Neural cell (in vitro differentiated cells): ENCODE measurements around the gene MAPK8IP2. TPM values are rescaled to one million over a fixed set of nuclear protein-coding genes. Genes with fewer than 3 reads are reported as not detected.

Source experiments
- H2AFZ ChIP-seq: fragments of 200-600, 300-800 bp; sonication (generic), shearing (Covaris generic); 2 replicates; pipeline ENCODE4 v1.6.0; 2014; ENCODE audit warnings: low read depth, mild to moderate bottlenecking, antibody characterized with exemption, low read length, moderate library complexity
- H3F3A ChIP-seq: fragments of 200-600 bp; shearing (Covaris generic); 2 replicates; pipeline ENCODE4 v1.6.1; 2016; ENCODE audit warnings: mild to moderate bottlenecking, moderate library complexity, mixed read lengths, antibody characterized with exemption, low read length; ENCODE audit not compliant: insufficient read depth, poor library complexity, severe bottlenecking
- H3K27ac ChIP-seq: fragments of 200-600, 300-800 bp; sonication (generic), shearing (Covaris generic); 2 replicates; pipeline ENCODE4 v1.5.1; 2014; ENCODE audit warnings: mild to moderate bottlenecking, low read length, moderate library complexity
- H3K27me3 ChIP-seq: fragments of 300-800, 200-600 bp; sonication (generic), shearing (Covaris generic); 2 replicates; pipeline ENCODE4 v1.6.0; 2014; ENCODE audit warnings: mild to moderate bottlenecking, low read depth, low read length, moderate library complexity; ENCODE audit not compliant: insufficient read depth
- H3K36me3 ChIP-seq: fragments of 300-800, 200-600 bp; sonication (generic), shearing (Covaris generic); 2 replicates; pipeline ENCODE4 v1.5.1; 2014; ENCODE audit warnings: mild to moderate bottlenecking, antibody characterized with exemption, low read length, moderate library complexity; ENCODE audit not compliant: insufficient read depth
- H3K4me2 ChIP-seq: fragments of 300-800, 200-600 bp; sonication (generic), shearing (Covaris generic); 2 replicates; pipeline ENCODE4 v1.6.0; 2014; ENCODE audit warnings: mild to moderate bottlenecking, low read length
- H3K4me3 ChIP-seq: fragments of 300-800, 200-600 bp; sonication (generic), shearing (Covaris generic); 2 replicates; pipeline ENCODE4 v1.5.1; 2014; ENCODE audit warnings: mild to moderate bottlenecking, low read length, moderate library complexity
- H3K79me2 ChIP-seq: fragments of 200-600 bp; shearing (Covaris generic); replicated peaks from 2 replicates; pipeline ENCODE4 v1.6.0; 2014; ENCODE audit warnings: mild to moderate bottlenecking, low read length, moderate library complexity; ENCODE audit not compliant: insufficient read depth
- H3K9ac ChIP-seq: fragments of 300-800, 200-600 bp; sonication (generic), shearing (Covaris generic); 2 replicates; pipeline ENCODE4 v1.6.1; 2016; ENCODE audit warnings: mild to moderate bottlenecking, low read length, mixed read lengths
- H3K9me2 ChIP-seq: fragments of 200-600 bp; shearing (Covaris generic); 2 replicates; pipeline ENCODE4 v1.6.1; 2016; ENCODE audit warnings: mild to moderate bottlenecking, low read length, mixed read lengths; ENCODE audit not compliant: insufficient read depth
- H3K9me3 ChIP-seq: fragments of 200-600, 300-800 bp; sonication (generic), shearing (Covaris generic); 2 replicates; pipeline ENCODE4 v1.6.1; 2016; ENCODE audit warnings: mild to moderate bottlenecking, mixed run types, low read length, moderate library complexity, mixed read lengths
- H4K20me1 ChIP-seq: fragments of 200-600 bp; shearing (Covaris generic); 2 replicates; pipeline ENCODE4 v1.6.1; 2016; ENCODE audit warnings: mild to moderate bottlenecking, mixed run types; ENCODE audit not compliant: insufficient read depth
- EP300 ChIP-seq: fragments of 450-650 bp; conservative IDR thresholded peaks from 2 replicates; pipeline ENCODE4 v1.6.1; 2014; ENCODE audit warnings: antibody characterized with exemption, mild to moderate bottlenecking, moderate library complexity; ENCODE audit not compliant: poor library complexity, severe bottlenecking
- EZH2 ChIP-seq: fragments of 200-600, 300-800 bp; shearing (Covaris generic), sonication (generic); IDR thresholded peaks from 2 replicates; pipeline ENCODE4 v1.6.1; 2014; ENCODE audit warnings: antibody characterized with exemption, low read length, borderline replicate concordance, mild to moderate bottlenecking; ENCODE audit not compliant: insufficient read depth, poor library complexity, severe bottlenecking
- MXI1 ChIP-seq: fragments of 450-650 bp; conservative IDR thresholded peaks from 2 replicates; pipeline ENCODE4 v1.6.1; 2014; ENCODE audit warnings: antibody characterized with exemption, mild to moderate bottlenecking; ENCODE audit not compliant: poor library complexity, severe bottlenecking
- POLR2AphosphoS5 ChIP-seq: IDR thresholded peaks from 2 replicates; pipeline ENCODE4 v1.6.1; 2012
- RAD21 ChIP-seq: fragments of 450-650 bp; conservative IDR thresholded peaks from 2 replicates; pipeline ENCODE4 v1.6.1; 2014; ENCODE audit warnings: antibody characterized with exemption, mild to moderate bottlenecking, moderate library complexity
- SMC3 ChIP-seq: fragments of 450-650 bp; conservative IDR thresholded peaks from 2 replicates; pipeline ENCODE4 v1.6.1; 2014; ENCODE audit warnings: antibody characterized with exemption, mild to moderate bottlenecking, moderate library complexity; ENCODE audit not compliant: poor library complexity
- TAF1 ChIP-seq: IDR thresholded peaks from 2 replicates; pipeline ENCODE4 v1.6.1; 2012; ENCODE audit warnings: low read depth
- polyA plus RNA-seq: library from polyadenylated mRNA; depleted of rRNA; stranded (reverse); fragments of >200 nt; gene quantifications from 2 replicates; pipeline ENCODE4 v1.2.3, GENCODE V29; 2014
- TF ChIP-seq, protein P1 (sequence below): IDR thresholded peaks from 2 replicates; pipeline ENCODE4 v1.6.1; 2012; ENCODE audit warnings: borderline replicate concordance
- TF ChIP-seq, protein P2 (sequence below): fragments of 450-650 bp; IDR thresholded peaks from 2 replicates; pipeline ENCODE4 v1.5.1; 2014; ENCODE audit warnings: antibody characterized with exemption, mild to moderate bottlenecking, moderate library complexity; ENCODE audit not compliant: poor library complexity, severe bottlenecking

Gene MAPK8IP2
- polyA plus RNA-seq, 1 donor from 2014 or later: 48.0 TPM

DNA sequence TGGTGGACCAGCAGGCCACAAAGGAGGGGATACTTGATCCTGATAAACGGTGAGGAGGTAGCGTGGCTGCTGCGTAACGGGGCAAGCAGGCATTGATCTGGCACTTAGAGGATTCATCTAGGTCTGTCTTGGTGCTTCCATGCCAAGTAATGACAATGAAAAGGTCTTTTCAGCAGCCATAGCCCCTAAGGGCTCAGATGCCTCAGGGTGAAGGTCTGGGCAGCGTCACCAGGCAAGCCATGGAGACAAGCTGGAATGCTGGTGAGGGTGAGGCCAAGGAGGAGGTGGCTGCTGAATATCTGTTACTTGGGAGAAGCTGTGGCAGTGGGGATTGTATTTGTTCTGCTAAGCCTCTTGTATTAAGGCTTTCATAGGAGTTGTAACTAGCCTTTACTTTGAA lies 13.2 kb upstream of the MAPK8IP2 start:
- Histone ChIP-seq H3K9ac (no peak overlapping the region), H3K27me3 (no peaks in the 10 kb centered on the region), H3K9me3 (no peaks in the 10 kb centered on the region), H4K20me1 (no peaks in the 10 kb centered on the region), H3K36me3 (no peaks in the 10 kb centered on the region), H3K79me2 (no peaks in the 10 kb centered on the region), H2AFZ (no peak overlapping the region), H3K4me3 (no peak overlapping the region), H3K9me2 (no peaks in the 10 kb centered on the region), H3K27ac (no peak overlapping the region), H3F3A (no peaks in the 10 kb centered on the region), H3K4me2 (no peak overlapping the region)
- no peak for TF ChIP-seq EZH2
- TF ChIP-seq, protein P1, sequence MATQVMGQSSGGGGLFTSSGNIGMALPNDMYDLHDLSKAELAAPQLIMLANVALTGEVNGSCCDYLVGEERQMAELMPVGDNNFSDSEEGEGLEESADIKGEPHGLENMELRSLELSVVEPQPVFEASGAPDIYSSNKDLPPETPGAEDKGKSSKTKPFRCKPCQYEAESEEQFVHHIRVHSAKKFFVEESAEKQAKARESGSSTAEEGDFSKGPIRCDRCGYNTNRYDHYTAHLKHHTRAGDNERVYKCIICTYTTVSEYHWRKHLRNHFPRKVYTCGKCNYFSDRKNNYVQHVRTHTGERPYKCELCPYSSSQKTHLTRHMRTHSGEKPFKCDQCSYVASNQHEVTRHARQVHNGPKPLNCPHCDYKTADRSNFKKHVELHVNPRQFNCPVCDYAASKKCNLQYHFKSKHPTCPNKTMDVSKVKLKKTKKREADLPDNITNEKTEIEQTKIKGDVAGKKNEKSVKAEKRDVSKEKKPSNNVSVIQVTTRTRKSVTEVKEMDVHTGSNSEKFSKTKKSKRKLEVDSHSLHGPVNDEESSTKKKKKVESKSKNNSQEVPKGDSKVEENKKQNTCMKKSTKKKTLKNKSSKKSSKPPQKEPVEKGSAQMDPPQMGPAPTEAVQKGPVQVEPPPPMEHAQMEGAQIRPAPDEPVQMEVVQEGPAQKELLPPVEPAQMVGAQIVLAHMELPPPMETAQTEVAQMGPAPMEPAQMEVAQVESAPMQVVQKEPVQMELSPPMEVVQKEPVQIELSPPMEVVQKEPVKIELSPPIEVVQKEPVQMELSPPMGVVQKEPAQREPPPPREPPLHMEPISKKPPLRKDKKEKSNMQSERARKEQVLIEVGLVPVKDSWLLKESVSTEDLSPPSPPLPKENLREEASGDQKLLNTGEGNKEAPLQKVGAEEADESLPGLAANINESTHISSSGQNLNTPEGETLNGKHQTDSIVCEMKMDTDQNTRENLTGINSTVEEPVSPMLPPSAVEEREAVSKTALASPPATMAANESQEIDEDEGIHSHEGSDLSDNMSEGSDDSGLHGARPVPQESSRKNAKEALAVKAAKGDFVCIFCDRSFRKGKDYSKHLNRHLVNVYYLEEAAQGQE: no peak
- no peak for TF ChIP-seq POLR2AphosphoS5
- no peak for TF ChIP-seq SMC3
- TF ChIP-seq TAF1: no peak
- TF ChIP-seq EP300: no peak
- no peak for TF ChIP-seq RAD21
- no peak for TF ChIP-seq MXI1
- TF ChIP-seq, protein P2, sequence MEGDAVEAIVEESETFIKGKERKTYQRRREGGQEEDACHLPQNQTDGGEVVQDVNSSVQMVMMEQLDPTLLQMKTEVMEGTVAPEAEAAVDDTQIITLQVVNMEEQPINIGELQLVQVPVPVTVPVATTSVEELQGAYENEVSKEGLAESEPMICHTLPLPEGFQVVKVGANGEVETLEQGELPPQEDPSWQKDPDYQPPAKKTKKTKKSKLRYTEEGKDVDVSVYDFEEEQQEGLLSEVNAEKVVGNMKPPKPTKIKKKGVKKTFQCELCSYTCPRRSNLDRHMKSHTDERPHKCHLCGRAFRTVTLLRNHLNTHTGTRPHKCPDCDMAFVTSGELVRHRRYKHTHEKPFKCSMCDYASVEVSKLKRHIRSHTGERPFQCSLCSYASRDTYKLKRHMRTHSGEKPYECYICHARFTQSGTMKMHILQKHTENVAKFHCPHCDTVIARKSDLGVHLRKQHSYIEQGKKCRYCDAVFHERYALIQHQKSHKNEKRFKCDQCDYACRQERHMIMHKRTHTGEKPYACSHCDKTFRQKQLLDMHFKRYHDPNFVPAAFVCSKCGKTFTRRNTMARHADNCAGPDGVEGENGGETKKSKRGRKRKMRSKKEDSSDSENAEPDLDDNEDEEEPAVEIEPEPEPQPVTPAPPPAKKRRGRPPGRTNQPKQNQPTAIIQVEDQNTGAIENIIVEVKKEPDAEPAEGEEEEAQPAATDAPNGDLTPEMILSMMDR: no peak

DNA sequence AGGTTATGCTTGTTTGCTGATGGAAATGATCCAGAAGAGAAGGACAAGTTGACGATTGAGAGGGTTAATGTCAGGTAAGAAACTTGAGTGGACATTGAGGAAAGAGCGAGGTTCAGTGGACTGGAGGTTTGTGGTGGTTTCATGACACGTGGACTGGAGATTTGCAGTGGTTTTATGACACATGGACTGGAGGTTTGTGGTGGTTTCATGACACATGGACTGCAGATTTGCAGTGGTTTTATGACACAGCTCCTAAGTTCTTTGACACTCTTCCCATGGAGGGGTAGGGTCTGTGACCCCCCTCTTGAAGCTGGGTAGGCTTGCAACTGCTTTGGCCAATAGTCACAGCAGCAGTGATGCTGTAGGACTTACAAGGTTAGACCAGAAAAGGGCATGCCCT lies 5.4 kb upstream of the MAPK8IP2 start:
- H3K4me3 ChIP-seq: no peak overlapping the region
- no peaks in the 10 kb centered on the region for H3K9me2 ChIP-seq
- no peak overlapping the region for H2AFZ ChIP-seq
- H3K36me3 ChIP-seq: no peaks in the 10 kb centered on the region
- TF ChIP-seq, protein P2: no peak
- no peak for TF ChIP-seq SMC3
- no peak for TF ChIP-seq POLR2AphosphoS5
- TF ChIP-seq, protein P1: no peak
- TF ChIP-seq TAF1: no peak
- no peak for TF ChIP-seq EP300
- no peak for TF ChIP-seq RAD21
- TF ChIP-seq MXI1: no peak
- TF ChIP-seq EZH2: no peak
- H3K27ac ChIP-seq: no peak overlapping the region
- no peaks in the 10 kb centered on the region for H4K20me1 ChIP-seq
- no peaks in the 10 kb centered on the region for H3K79me2 ChIP-seq
- no peaks in the 10 kb centered on the region for H3K27me3 ChIP-seq
- no peaks in the 10 kb centered on the region for H3F3A ChIP-seq
- H3K9me3 ChIP-seq: no peaks in the 10 kb centered on the region
- no peak overlapping the region for H3K9ac ChIP-seq
- no peak overlapping the region for H3K4me2 ChIP-seq
